Measurements from ENCODE around the gene H2BK1.

Gene H2BK1

DNA sequence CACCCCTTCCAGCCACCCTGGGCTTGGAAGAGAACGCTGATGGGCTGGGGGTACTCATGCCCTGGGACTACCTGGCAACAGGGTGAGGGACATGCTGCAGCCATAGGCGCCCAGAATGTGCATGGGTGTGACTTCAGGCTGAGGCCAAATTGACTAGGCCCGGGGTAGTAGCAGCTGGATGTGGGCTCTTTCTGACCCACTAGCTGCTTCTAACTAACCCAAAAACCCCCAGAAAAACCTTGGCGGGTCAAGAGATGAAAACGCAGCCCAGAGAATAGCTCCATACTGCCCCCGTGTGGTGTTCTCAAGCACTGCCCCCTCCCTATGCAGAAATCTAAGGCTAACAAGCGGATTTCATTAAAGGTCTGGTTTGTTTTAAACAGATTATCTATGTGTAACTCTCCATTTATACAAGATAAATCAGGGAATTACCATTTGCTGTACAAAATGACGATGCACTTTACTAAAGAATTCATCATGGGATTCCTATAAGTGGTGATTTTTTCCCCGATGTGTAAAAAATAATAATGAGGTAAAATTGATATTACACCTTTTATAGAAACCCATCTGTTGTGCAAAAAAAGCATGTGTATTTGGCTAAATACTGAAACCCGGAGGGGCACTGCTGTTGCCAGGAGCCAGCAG is 34.0 kb upstream of the H2BK1 start:
- no peak overlapping the region for H3K27ac ChIP-seq
- no peak for TF ChIP-seq ZFX (IDR thresholded peaks at IDR 0.05)
- TF ChIP-seq, protein P1, sequence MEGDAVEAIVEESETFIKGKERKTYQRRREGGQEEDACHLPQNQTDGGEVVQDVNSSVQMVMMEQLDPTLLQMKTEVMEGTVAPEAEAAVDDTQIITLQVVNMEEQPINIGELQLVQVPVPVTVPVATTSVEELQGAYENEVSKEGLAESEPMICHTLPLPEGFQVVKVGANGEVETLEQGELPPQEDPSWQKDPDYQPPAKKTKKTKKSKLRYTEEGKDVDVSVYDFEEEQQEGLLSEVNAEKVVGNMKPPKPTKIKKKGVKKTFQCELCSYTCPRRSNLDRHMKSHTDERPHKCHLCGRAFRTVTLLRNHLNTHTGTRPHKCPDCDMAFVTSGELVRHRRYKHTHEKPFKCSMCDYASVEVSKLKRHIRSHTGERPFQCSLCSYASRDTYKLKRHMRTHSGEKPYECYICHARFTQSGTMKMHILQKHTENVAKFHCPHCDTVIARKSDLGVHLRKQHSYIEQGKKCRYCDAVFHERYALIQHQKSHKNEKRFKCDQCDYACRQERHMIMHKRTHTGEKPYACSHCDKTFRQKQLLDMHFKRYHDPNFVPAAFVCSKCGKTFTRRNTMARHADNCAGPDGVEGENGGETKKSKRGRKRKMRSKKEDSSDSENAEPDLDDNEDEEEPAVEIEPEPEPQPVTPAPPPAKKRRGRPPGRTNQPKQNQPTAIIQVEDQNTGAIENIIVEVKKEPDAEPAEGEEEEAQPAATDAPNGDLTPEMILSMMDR (conservative IDR thresholded peaks at IDR 0.05), result peak; percentile 97

DNA sequence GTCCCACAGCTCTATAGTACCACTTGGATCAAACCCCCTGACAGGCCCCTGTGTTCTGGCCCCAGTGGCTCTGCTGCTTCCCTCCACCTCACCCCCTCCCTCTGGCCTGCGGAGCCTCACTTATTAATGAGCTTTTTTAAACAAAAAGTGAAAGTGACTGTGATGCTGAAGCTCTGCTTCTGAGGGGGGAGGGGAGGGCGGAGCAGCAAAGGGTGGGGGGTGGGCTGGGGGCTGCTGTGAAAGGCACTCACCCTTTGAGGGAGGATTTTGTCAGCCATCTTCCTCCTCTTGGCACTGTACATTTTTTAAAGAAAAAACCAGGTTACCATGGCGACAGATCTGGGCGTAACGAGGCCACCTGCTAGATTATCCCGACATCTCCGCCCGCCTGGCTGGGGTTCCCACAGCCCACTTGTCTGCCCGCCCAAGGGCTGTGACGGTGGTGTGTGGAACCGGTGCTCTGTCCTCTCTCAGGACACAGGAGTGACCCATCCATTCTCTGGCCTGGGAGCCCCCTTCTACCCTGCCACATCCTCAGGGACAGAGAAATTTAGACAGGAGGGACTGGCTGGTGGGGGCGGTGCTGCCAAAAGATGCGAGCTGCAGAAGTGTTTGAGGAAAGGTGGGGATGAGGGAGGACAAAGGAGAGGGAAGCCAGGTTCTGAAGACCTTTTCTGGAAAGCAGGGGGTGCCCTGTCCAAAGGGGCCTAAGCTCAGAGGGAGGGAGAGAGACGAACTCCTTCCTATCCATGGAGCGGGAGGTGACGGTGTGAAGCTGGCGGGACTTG is 33.3 kb upstream of the H2BK1 start:
- H3K27ac ChIP-seq, result no peak overlapping the region
- TF ChIP-seq ZFX (IDR thresholded peaks at IDR 0.05), result no peak
- TF ChIP-seq, protein P1 (conservative IDR thresholded peaks at IDR 0.05), result no peak

DNA sequence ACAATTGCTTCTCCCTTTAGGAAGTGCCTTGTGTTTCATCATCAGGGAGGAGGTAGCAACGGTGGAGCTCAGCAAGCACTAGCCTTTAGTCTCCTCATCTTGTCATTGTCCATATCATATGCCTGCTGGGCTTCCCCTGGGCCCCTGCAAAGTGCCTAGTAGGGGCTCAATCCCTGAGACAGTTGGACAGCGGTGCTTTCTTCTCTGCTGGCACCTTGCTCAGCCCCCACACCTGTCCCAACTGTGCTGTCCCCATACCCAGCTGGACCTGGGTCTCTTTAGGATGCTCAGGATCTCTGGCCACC is 32.7 kb upstream of the H2BK1 start:
- H3K27ac ChIP-seq, result no peak overlapping the region
- TF ChIP-seq, protein P1 (conservative IDR thresholded peaks at IDR 0.05), result no peak
- TF ChIP-seq ZFX (IDR thresholded peaks at IDR 0.05), result no peak

DNA sequence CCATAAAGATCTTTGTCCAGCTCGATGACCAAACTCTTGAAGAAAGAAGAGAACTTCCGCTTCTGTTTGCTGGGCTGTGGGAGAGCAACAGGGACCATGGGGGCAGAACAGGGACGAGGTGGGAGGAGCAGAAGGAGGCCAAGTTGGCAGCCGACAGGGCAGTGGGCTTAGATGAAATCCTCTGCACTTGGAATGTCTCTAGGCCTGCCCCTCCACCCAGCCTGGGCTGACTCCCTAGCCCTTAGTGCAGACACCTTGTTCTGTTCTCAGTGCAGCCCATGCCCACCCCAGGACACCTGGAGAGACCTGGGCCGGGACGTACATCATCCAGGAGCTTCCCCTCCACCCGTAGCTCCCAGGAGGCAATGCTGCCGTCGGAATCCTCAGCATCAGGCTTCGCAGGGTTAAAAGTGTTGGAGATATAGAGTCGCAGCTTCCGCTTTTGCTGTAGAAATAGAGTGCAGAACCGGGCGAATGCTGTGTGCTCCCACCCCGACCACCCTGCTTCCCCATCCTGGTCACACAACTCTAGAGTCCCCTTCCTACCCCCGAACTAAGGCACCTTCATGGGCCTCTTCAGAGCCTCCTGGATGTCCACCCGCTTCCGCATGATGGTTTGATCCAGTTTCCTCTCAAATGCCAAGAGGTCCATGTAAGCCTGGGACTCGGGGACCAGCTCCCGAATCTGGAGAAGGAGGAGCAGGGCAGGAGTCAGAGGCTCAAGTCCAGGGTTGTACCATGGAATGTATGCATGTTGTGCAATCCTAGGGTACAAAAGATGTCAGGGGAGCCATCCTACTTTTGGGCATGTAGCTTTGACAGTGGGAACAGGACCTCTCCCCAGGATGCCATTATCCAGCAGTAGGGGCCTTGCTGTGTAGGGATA is 32.1 kb upstream of the H2BK1 start:
- TF ChIP-seq, protein P1 (conservative IDR thresholded peaks at IDR 0.05), result no peak
- no peak for TF ChIP-seq ZFX (IDR thresholded peaks at IDR 0.05)
- H3K27ac ChIP-seq, result no peak overlapping the region

DNA sequence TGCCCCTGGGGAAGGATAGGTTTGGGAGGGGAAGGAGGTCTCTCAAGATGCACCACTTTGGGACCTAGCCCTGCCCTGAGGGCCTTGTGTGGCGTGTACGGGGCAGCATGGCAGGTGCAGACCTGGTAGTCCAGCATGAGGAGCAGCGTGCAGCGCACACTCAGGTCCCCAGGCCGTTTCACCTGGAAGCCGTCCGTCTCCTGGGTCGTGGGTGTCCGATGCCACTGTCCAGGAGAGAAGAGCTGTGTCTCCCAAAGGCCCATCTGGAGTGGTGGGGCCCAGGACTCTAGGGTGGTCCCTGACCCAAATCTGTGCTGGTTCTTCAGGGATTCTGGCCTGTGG is 31.4 kb upstream of the H2BK1 start:
- no peak for TF ChIP-seq ZFX (IDR thresholded peaks at IDR 0.05)
- TF ChIP-seq, protein P1 (conservative IDR thresholded peaks at IDR 0.05), result no peak
- peak overlapping the region; percentile 29 for H3K27ac ChIP-seq

DNA sequence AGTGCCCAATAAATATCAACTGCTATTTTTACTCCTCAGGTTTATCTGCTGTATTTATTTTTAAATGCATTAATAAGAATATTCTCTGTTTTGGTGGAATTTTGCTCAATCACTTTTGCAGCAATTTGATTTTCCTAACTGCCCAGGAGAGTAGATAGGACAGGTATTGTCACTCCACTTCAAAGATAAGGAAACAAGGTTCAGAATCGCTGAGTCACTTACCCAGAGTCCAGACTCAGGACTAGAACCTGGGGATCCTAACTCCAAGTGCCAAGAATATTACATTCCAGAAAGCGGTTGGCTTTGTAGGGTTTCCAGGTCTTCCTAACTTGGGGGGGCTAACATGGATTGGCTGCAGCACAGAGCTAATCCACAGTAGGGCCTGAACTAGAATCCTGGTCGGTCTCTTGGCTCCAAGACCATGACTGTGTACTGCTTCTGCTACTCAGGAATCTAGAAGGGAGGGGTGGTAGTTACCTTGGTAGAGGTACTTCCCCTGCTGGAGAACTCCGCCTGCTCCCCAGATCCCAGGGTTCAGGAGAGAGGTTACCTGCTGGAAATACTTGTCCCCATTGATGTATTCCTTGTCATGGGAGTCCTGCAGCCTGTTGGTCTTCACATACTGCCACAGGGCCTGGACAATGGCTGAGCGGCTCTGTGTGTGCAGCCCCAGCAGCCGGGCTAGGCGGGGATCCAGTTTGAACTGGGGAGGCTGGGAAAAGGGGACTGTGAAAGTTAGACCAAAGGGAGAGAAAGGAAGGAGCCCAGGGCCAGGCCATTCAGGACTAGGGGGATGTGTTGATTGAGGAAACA is 30.9 kb upstream of the H2BK1 start:
- H3K27ac ChIP-seq, result peak overlapping the region; percentile 29
- TF ChIP-seq, protein P1 (conservative IDR thresholded peaks at IDR 0.05), result no peak
- no peak; the same call in 1 of the 2 replicates for TF ChIP-seq ZFX (IDR thresholded peaks at IDR 0.05)
